Natural killer cell (primary cell): ENCODE results near the gene GCFC2. TPM values are rescaled to one million over a fixed set of nuclear protein-coding genes. Genes with fewer than 3 reads are reported as not detected.

Experiments used
- ATAC-seq, 3 donors: fragments of 150-1000 bp in 2 of 3; fragments of 200-7000 bp in 1 of 3; cut with Tn5 transposase; 1 replicate in 1 of 3; 2 replicates in 2 of 3; pipeline ENCODE4 v1.10.0; 2021; ENCODE audit warnings: mild to moderate bottlenecking in 2 of 3, moderate library complexity in 2 of 3
- DNase-seq, 2 donors: peaks; one replicate each; pipeline versions ENCODE4 v3.0.0 to v3.0.0-alpha.2; 2013 to 2021; ENCODE audit warnings: mixed read lengths in 1 of 2
- H3K27ac ChIP-seq: one replicate; pipeline ENCODE4 v1.5.1; 2013; ENCODE audit warnings: mild to moderate bottlenecking, low read length
- H3K27me3 ChIP-seq: one replicate; pipeline ENCODE4 v1.6.1; 2013; ENCODE audit warnings: low read length; ENCODE audit not compliant: control insufficient read depth, insufficient read depth
- H3K36me3 ChIP-seq: one replicate; pipeline ENCODE4 v1.6.1; 2013; ENCODE audit warnings: low read length; ENCODE audit not compliant: control insufficient read depth, insufficient read depth
- H3K4me1 ChIP-seq: one replicate; pipeline ENCODE4 v1.6.1; 2013; ENCODE audit warnings: low read length; ENCODE audit not compliant: control insufficient read depth, insufficient read depth
- H3K4me3 ChIP-seq: one replicate; pipeline ENCODE4 v1.5.1; 2013; ENCODE audit warnings: low read length
- H3K9me3 ChIP-seq: one replicate; pipeline ENCODE4 v1.6.1; 2013; ENCODE audit warnings: low read length; ENCODE audit not compliant: control insufficient read depth, insufficient read depth
- H3K27ac Mint-ChIP-seq, 2 donors: one replicate each; pipeline ENCODE4 v1.8.0; 2022; ENCODE audit warnings: mild to moderate bottlenecking in 2 of 2, mixed read lengths in 2 of 2, moderate library complexity in 1 of 2
- H3K27me3 Mint-ChIP-seq, 2 donors: one replicate each; pipeline ENCODE4 v1.8.0; 2022; ENCODE audit warnings: low read depth in 2 of 2, mixed read lengths in 2 of 2
- H3K36me3 Mint-ChIP-seq: one replicate; pipeline ENCODE4 v1.8.0; 2022; ENCODE audit warnings: mixed read lengths
- H3K4me1 Mint-ChIP-seq, 2 donors: one replicate each; pipeline ENCODE4 v1.8.0; 2022; ENCODE audit warnings: mixed read lengths in 2 of 2
- H3K4me3 Mint-ChIP-seq: one replicate; pipeline ENCODE4 v1.8.0; 2022; ENCODE audit warnings: mild to moderate bottlenecking, moderate library complexity, mixed read lengths
- H3K9me3 Mint-ChIP-seq, 2 donors: one replicate each; pipeline ENCODE4 v1.8.0; 2022; ENCODE audit warnings: mixed read lengths in 2 of 2
- WGBS: methylation state at CpG from one replicate; pipeline ENCODE4 v1.1.7; 2013; ENCODE audit warnings: missing lambda C conversion rate; ENCODE audit not compliant: insufficient coverage; 5-methylcytosine and 5-hydroxymethylcytosine counted together
- intact Hi-C: fragments of 100-400 bp; cut with micrococcal nuclease; formaldehyde crosslinking; loops from one replicate; pipeline ENCODE4 v1.14.2; 2022
- total RNA-seq, 4 donors: library from RNA; stranded (reverse); fragments of 120-200 nt in 1 of 4; gene quantifications; one replicate each; pipeline versions ENCODE4 v1.2.3 to v1.2.4, GENCODE V29; 2013 to 2022
- TF ChIP-seq, protein P1 (sequence below): fragments of 200-600 bp; IDR thresholded peaks from one replicate; pipeline ENCODE4 v1.8.0; 2022; ENCODE audit warnings: antibody characterized with exemption

GCFC2 gene
- total RNA-seq, 3 donors from 2014 or later (not counting 1 experiment from before 2014, with no cell fraction given) = 12.0 to 16.2 (median 13.5) TPM

DNA sequence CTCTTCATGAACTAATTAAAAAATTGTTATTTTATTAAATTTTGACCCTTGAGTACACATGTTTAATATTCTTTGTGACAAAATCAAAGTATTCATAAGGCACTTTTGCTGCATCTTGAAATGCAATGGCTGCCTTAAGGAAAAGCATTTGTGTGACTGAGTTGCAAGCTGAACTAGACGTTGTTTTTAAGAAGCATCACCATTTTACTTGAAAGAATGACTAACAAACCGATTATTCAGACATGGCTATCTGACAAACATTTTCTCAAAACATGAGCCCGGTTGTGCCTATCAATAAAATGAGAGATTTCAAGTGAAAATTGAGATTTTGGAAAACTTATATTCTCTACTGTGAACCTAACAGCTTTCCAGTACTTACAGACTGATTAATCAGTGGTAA is 2.8 kb downstream of the GCFC2 start:
- DNase-seq (no peak), ATAC-seq (no peak)
- Mint-ChIP-seq H3K27me3 (no peaks in the 10 kb centered on the region), H3K4me1 (peaks cover 23 to 26% of the 10 kb centered on the region in 2 donors), H3K4me3 (peak overlapping the region; percentile 38), H3K36me3 (peaks cover 8% of the 10 kb centered on the region), H3K9me3 (no peaks in the 10 kb centered on the region), H3K27ac (no peak overlapping the region)
- intact Hi-C loops = no loop called here
- Histone ChIP-seq H3K27me3 (no peaks in the 10 kb centered on the region), H3K4me1 (peaks cover 5% of the 10 kb centered on the region), H3K27ac (no peak overlapping the region), H3K36me3 (peaks cover 19% of the 10 kb centered on the region), H3K4me3 (no peak overlapping the region), H3K9me3 (no peaks in the 10 kb centered on the region)
- TF ChIP-seq, protein P1, sequence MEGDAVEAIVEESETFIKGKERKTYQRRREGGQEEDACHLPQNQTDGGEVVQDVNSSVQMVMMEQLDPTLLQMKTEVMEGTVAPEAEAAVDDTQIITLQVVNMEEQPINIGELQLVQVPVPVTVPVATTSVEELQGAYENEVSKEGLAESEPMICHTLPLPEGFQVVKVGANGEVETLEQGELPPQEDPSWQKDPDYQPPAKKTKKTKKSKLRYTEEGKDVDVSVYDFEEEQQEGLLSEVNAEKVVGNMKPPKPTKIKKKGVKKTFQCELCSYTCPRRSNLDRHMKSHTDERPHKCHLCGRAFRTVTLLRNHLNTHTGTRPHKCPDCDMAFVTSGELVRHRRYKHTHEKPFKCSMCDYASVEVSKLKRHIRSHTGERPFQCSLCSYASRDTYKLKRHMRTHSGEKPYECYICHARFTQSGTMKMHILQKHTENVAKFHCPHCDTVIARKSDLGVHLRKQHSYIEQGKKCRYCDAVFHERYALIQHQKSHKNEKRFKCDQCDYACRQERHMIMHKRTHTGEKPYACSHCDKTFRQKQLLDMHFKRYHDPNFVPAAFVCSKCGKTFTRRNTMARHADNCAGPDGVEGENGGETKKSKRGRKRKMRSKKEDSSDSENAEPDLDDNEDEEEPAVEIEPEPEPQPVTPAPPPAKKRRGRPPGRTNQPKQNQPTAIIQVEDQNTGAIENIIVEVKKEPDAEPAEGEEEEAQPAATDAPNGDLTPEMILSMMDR = no peak
- WGBS = 85% methylated on average over 2 of the region's 3 CpGs

DNA sequence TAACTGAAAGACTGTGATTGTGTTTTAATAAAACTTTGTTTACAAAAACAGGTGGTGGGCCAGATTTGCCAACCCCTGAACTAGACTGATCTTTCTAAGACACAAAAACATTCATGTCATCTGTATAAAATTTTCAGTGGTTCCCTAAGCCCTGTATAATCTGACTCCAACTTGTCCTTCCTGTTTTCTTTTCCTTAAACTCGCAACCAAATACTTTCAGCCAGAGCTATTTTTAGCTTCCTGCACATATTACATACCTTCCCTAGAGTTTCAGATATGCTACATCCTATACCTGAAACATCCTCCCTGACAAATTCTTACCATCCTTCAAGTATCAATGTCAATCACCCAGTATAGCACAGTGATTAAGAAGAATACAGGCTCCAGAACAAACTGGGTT is 4.8 kb downstream of the GCFC2 start:
- Mint-ChIP-seq H3K4me3 (no peak overlapping the region), H3K4me1 (peaks cover 19 to 21% of the 10 kb centered on the region in 2 donors), H3K9me3 (no peaks in the 10 kb centered on the region), H3K27ac (peak overlapping the region in 1 of 2 donors; percentile 42), H3K27me3 (no peaks in the 10 kb centered on the region), H3K36me3 (peaks cover 24% of the 10 kb centered on the region)
- Histone ChIP-seq H3K27ac (no peak overlapping the region), H3K9me3 (no peaks in the 10 kb centered on the region), H3K27me3 (no peaks in the 10 kb centered on the region), H3K4me3 (no peak overlapping the region), H3K4me1 (peaks cover 1% of the 10 kb centered on the region), H3K36me3 (peaks cover 37% of the 10 kb centered on the region)
- TF ChIP-seq, protein P1 = no peak
- ATAC-seq (no peak), DNase-seq (no peak)
- intact Hi-C loops = no loop called here
- WGBS = 53% methylated on average over 1 of the region's 1 CpG

DNA sequence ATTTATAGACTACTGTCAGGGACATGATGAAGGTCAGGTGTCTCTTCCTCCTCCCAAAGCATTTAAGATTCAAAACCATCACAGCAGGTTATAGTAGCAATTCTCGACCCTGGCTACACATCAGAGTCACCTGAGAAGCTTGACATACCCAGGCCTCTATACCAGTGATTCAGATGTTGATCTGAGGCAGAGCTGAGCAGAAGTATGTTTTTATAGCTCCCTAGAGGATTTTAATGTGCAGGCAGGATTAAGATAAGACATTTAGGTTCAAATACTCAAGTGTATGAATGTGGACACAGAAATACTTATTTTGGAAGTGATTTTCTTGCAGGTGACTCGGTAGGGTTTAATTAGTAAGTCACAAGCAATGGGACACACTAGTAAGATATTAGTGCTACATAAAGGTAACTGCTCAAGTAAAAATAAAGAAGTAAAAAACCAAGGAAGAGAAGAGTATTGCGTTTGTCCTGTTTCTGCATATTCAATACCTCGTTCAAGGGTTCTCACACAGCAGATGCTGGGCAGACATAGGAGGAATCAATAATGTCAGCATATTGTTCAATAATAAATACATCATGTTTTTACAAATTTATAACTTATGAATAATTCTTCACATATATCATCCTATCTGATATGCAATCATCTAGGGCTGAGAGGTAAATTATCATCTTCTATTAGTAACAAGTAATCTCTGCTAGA is 7.0 kb downstream of the GCFC2 start:
- Histone ChIP-seq H3K4me1 (no peaks in the 10 kb centered on the region), H3K9me3 (no peaks in the 10 kb centered on the region), H3K36me3 (peaks cover 44% of the 10 kb centered on the region), H3K27me3 (no peaks in the 10 kb centered on the region), H3K4me3 (no peak overlapping the region), H3K27ac (no peak overlapping the region)
- no peak overlapping the region for H3K27ac Mint-ChIP-seq
- no peaks in the 10 kb centered on the region for H3K27me3 Mint-ChIP-seq
- TF ChIP-seq, protein P1 = no peak
- DNase-seq (no peak), ATAC-seq (no peak)
- WGBS = 98% methylated on average over 3 of the region's 4 CpGs
- H3K4me1 Mint-ChIP-seq = peaks cover 5 to 6% of the 10 kb centered on the region in 2 donors
- no peak overlapping the region for H3K4me3 Mint-ChIP-seq
- no peaks in the 10 kb centered on the region for H3K9me3 Mint-ChIP-seq
- intact Hi-C loops = no loop called here
- peaks cover 30% of the 10 kb centered on the region for H3K36me3 Mint-ChIP-seq

DNA sequence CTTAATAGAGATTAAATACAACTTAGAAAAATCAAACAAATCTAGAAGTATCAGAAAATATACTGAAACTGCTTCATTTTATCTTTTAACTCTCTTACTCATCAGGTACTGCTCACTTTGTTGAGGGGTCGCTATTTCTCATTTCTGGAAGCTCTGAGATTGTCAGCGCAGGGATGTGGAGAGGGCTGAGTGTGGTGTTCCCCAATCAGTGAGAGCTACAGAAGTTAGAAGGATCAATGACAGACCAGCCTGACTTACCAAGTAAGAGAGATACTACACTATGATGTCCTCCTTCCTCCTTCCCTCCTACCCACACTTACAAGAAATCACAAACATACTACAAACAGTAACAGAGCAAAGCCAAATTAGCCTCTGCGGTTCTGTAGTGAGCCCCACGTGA is 8.1 kb downstream of the GCFC2 start:
- H3K4me3 Mint-ChIP-seq = no peak overlapping the region
- ATAC-seq = no peak
- WGBS = 100% methylated on average over 2 of the region's 4 CpGs
- no peaks in the 10 kb centered on the region for H3K4me1 Mint-ChIP-seq
- Histone ChIP-seq H3K9me3 (no peaks in the 10 kb centered on the region), H3K36me3 (peaks cover 49% of the 10 kb centered on the region), H3K27ac (no peak overlapping the region), H3K4me3 (no peak overlapping the region), H3K4me1 (no peaks in the 10 kb centered on the region), H3K27me3 (no peaks in the 10 kb centered on the region)
- intact Hi-C loops = no loop called here
- no peaks in the 10 kb centered on the region for H3K27me3 Mint-ChIP-seq
- DNase-seq = no peak
- no peak overlapping the region for H3K27ac Mint-ChIP-seq
- H3K36me3 Mint-ChIP-seq = peaks cover 31% of the 10 kb centered on the region
- TF ChIP-seq, protein P1 = no peak
- no peaks in the 10 kb centered on the region for H3K9me3 Mint-ChIP-seq
